DMS79 treated with DMSO at 0.1 percent for 48 hours (cell line): Measurements from ENCODE around the gene PCGF6.

Source experiments
- DNase-seq: peaks from one replicate; lab custom pipeline; 2025; lab: John Stamatoyannopoulos, UW

Gene PCGF6

GRCh38 chr10:103256613-103257012 lies 94.3 kb downstream of the PCGF6 start:
- no peak for DNase-seq

GRCh38 chr10:103254538-103255325 lies 96.2 kb downstream of the PCGF6 start:
- no peak for DNase-seq

DNA sequence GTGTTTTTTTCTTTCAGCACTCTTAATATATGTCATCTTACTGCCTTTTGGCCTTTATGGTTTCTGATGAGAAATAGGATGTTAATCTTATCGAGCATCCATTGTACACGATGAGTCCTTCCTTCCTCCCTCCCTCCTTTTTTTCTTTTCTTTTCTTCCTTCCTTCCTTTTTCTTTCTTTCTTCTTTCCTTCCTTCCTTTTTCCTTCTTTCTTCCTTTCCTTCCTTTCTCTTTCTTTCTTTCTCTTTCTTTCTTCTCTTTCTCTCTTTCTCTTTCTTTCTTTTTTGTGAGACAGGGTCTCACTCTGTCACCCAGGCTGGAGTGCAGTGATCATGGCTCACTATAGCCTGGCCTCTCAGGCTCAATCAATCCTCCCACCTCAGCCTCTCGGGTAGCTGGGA lies 96.8 kb downstream of the PCGF6 start:
- no peak for DNase-seq
